ENCODE data around the gene OLIG3.

OLIG3 gene

DNA sequence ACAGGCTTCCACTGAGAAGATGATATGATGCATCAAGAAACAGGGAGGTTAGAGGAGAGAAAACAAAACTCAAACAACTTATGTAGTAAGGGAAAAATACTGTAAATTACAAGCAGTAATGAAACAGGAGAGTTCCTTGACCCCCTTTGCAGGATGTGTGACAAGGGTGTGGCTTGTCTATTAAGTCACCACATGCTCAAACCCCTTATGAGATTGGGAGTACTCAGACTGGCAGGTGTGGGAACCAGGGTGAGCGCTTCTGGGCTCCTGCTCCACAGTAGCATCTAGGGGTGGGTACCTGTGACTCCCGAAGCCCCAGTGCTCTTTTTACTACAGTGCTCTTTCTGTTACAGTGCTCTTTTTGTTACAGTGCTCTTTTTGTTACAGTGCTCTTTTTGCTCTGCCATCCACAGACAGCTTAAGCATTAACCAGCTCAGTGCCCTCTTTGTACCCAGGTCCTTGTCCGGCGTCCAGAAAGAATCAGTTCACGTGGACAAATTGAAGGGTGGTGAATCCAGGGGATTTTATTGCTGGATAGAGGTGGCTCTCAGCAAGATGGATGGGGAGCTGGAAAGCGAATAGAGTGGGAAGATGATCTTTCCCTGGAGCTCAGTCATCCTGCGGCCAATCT lies 28.7 kb downstream of the OLIG3 start:
- no peak for DNase-seq

- DNase-seq: no peak
Measured at GRCh38 chr6:137452333-137452894, 41.8 kb downstream of the OLIG3 start.

- DNase-seq: no peak
Measured at GRCh38 chr6:137443901-137444300, 50.3 kb downstream of the OLIG3 start.
